NOMO-1 (cell line): Measurements from ENCODE around the gene RASL12.
"Not testable (repeated sequence)": the region's sequence is repeated elsewhere in the genome, so short reads cannot be mapped to it uniquely, and the experiment has no call there.

ENCODE experiments used
- DNase-seq, 2 experiments: peaks; one replicate each; lab custom pipeline; 2025; ENCODE audit not compliant: unreplicated experiment in 2 of 2; lab: John Stamatoyannopoulos, UW

Gene RASL12

GRCh38 chr15:65032801-65033537 lies 34.8 kb downstream of the RASL12 start:
- peak; percentile 53 to 62 for DNase-seq

- DNase-seq, result no peak
Observed at GRCh38 chr15:65029736-65030208, 38.0 kb downstream of the RASL12 start.

- DNase-seq, result peak; percentile 73 to 85
Observed at GRCh38 chr15:65028921-65029735, 38.7 kb downstream of the RASL12 start, which contains the start of gene MTFMT. MTFMT (minus strand) TSS chr15:65029639; CDS start chr15:65029613, 26 bp downstream.

GRCh38 chr15:65028338-65028737 lies 39.5 kb downstream of the RASL12 start:
- no peak for DNase-seq

GRCh38 chr15:65027593-65027992 lies 40.2 kb downstream of the RASL12 start:
- no peak for DNase-seq

GRCh38 chr15:65026756-65027155 lies 41.0 kb downstream of the RASL12 start:
- DNase-seq, result no peak

GRCh38 chr15:65021488-65021887 lies 46.3 kb downstream of the RASL12 start:
- no peak for DNase-seq

GRCh38 chr15:65020419-65020818 lies 47.4 kb downstream of the RASL12 start:
- DNase-seq, result no peak

- not testable (repeated sequence) for DNase-seq
Observed at GRCh38 chr15:65011198-65011597, 56.6 kb downstream of the RASL12 start.

- peak; percentile 63 to 85 for DNase-seq
Observed at GRCh38 chr15:65008983-65009382, 58.8 kb downstream of the RASL12 start.

- DNase-seq, result no peak
Observed at GRCh38 chr15:65006876-65007275, 60.9 kb downstream of the RASL12 start.

GRCh38 chr15:65004993-65005392 lies 62.8 kb downstream of the RASL12 start:
- no peak for DNase-seq
